Neural cell (in vitro differentiated cells): ENCODE measurements around the gene TARBP2. TPM values are rescaled to one million over a fixed set of nuclear protein-coding genes. Genes with fewer than 3 reads are reported as not detected.

ENCODE experiments used
- H2AFZ ChIP-seq: fragments of 200-600, 300-800 bp; sonication (generic), shearing (Covaris generic); 2 replicates; pipeline ENCODE4 v1.6.0; 2014; ENCODE audit warnings: low read depth, mild to moderate bottlenecking, antibody characterized with exemption, low read length, moderate library complexity
- H3F3A ChIP-seq: fragments of 200-600 bp; shearing (Covaris generic); 2 replicates; pipeline ENCODE4 v1.6.1; 2016; ENCODE audit warnings: mild to moderate bottlenecking, moderate library complexity, mixed read lengths, antibody characterized with exemption, low read length; ENCODE audit not compliant: insufficient read depth, poor library complexity, severe bottlenecking
- H3K27ac ChIP-seq: fragments of 200-600, 300-800 bp; sonication (generic), shearing (Covaris generic); 2 replicates; pipeline ENCODE4 v1.5.1; 2014; ENCODE audit warnings: mild to moderate bottlenecking, low read length, moderate library complexity
- H3K27me3 ChIP-seq: fragments of 300-800, 200-600 bp; sonication (generic), shearing (Covaris generic); 2 replicates; pipeline ENCODE4 v1.6.0; 2014; ENCODE audit warnings: mild to moderate bottlenecking, low read depth, low read length, moderate library complexity; ENCODE audit not compliant: insufficient read depth
- H3K36me3 ChIP-seq: fragments of 300-800, 200-600 bp; sonication (generic), shearing (Covaris generic); 2 replicates; pipeline ENCODE4 v1.5.1; 2014; ENCODE audit warnings: mild to moderate bottlenecking, antibody characterized with exemption, low read length, moderate library complexity; ENCODE audit not compliant: insufficient read depth
- H3K4me2 ChIP-seq: fragments of 300-800, 200-600 bp; sonication (generic), shearing (Covaris generic); 2 replicates; pipeline ENCODE4 v1.6.0; 2014; ENCODE audit warnings: mild to moderate bottlenecking, low read length
- H3K4me3 ChIP-seq: fragments of 300-800, 200-600 bp; sonication (generic), shearing (Covaris generic); 2 replicates; pipeline ENCODE4 v1.5.1; 2014; ENCODE audit warnings: mild to moderate bottlenecking, low read length, moderate library complexity
- H3K79me2 ChIP-seq: fragments of 200-600 bp; shearing (Covaris generic); replicated peaks from 2 replicates; pipeline ENCODE4 v1.6.0; 2014; ENCODE audit warnings: mild to moderate bottlenecking, low read length, moderate library complexity; ENCODE audit not compliant: insufficient read depth
- H3K9ac ChIP-seq: fragments of 300-800, 200-600 bp; sonication (generic), shearing (Covaris generic); 2 replicates; pipeline ENCODE4 v1.6.1; 2016; ENCODE audit warnings: mild to moderate bottlenecking, low read length, mixed read lengths
- H3K9me2 ChIP-seq: fragments of 200-600 bp; shearing (Covaris generic); 2 replicates; pipeline ENCODE4 v1.6.1; 2016; ENCODE audit warnings: mild to moderate bottlenecking, low read length, mixed read lengths; ENCODE audit not compliant: insufficient read depth
- H3K9me3 ChIP-seq: fragments of 200-600, 300-800 bp; sonication (generic), shearing (Covaris generic); 2 replicates; pipeline ENCODE4 v1.6.1; 2016; ENCODE audit warnings: mild to moderate bottlenecking, mixed run types, low read length, moderate library complexity, mixed read lengths
- H4K20me1 ChIP-seq: fragments of 200-600 bp; shearing (Covaris generic); 2 replicates; pipeline ENCODE4 v1.6.1; 2016; ENCODE audit warnings: mild to moderate bottlenecking, mixed run types; ENCODE audit not compliant: insufficient read depth
- EP300 ChIP-seq: fragments of 450-650 bp; conservative IDR thresholded peaks from 2 replicates; pipeline ENCODE4 v1.6.1; 2014; ENCODE audit warnings: antibody characterized with exemption, mild to moderate bottlenecking, moderate library complexity; ENCODE audit not compliant: poor library complexity, severe bottlenecking
- EZH2 ChIP-seq: fragments of 200-600, 300-800 bp; shearing (Covaris generic), sonication (generic); IDR thresholded peaks from 2 replicates; pipeline ENCODE4 v1.6.1; 2014; ENCODE audit warnings: antibody characterized with exemption, low read length, borderline replicate concordance, mild to moderate bottlenecking; ENCODE audit not compliant: insufficient read depth, poor library complexity, severe bottlenecking
- MXI1 ChIP-seq: fragments of 450-650 bp; conservative IDR thresholded peaks from 2 replicates; pipeline ENCODE4 v1.6.1; 2014; ENCODE audit warnings: antibody characterized with exemption, mild to moderate bottlenecking; ENCODE audit not compliant: poor library complexity, severe bottlenecking
- POLR2AphosphoS5 ChIP-seq: IDR thresholded peaks from 2 replicates; pipeline ENCODE4 v1.6.1; 2012
- RAD21 ChIP-seq: fragments of 450-650 bp; conservative IDR thresholded peaks from 2 replicates; pipeline ENCODE4 v1.6.1; 2014; ENCODE audit warnings: antibody characterized with exemption, mild to moderate bottlenecking, moderate library complexity
- SMC3 ChIP-seq: fragments of 450-650 bp; conservative IDR thresholded peaks from 2 replicates; pipeline ENCODE4 v1.6.1; 2014; ENCODE audit warnings: antibody characterized with exemption, mild to moderate bottlenecking, moderate library complexity; ENCODE audit not compliant: poor library complexity
- TAF1 ChIP-seq: IDR thresholded peaks from 2 replicates; pipeline ENCODE4 v1.6.1; 2012; ENCODE audit warnings: low read depth
- polyA plus RNA-seq: library from polyadenylated mRNA; depleted of rRNA; stranded (reverse); fragments of >200 nt; gene quantifications from 2 replicates; pipeline ENCODE4 v1.2.3, GENCODE V29; 2014
- TF ChIP-seq, protein P1 (sequence below): fragments of 450-650 bp; IDR thresholded peaks from 2 replicates; pipeline ENCODE4 v1.5.1; 2014; ENCODE audit warnings: antibody characterized with exemption, mild to moderate bottlenecking, moderate library complexity; ENCODE audit not compliant: poor library complexity, severe bottlenecking

The TARBP2 gene
- polyA plus RNA-seq, 1 donor from 2014 or later = 135 TPM

DNA sequence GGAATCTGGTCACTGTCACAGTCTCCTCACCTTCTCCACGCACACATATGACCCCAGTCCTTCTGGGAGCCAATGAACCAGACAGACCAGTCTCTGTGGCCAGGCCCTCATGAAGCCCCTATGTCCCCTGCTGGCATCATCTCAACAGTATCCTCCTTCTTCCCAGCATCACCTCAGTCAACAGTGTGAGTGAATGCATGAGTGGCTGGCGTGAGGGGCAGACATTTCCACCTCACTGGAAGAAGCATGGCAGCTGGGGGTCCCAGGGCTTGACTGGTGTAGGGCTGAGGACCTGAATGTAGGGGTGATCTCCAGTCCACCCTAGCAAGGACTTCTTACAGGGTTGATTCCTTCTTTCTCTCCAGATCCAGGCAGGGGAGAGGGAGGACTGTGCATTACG is 3.6 kb upstream of the TARBP2 start:
- Histone ChIP-seq H3K9me3 (no peaks in the 10 kb centered on the region), H3K36me3 (peaks cover 3% of the 10 kb centered on the region), H3F3A (peaks cover 13% of the 10 kb centered on the region), H3K4me2 (peak overlapping the region; percentile 72), H3K27ac (no peak overlapping the region), H3K27me3 (no peaks in the 10 kb centered on the region), H3K79me2 (peaks cover 55% of the 10 kb centered on the region), H2AFZ (no peak overlapping the region), H4K20me1 (no peaks in the 10 kb centered on the region), H3K9ac (no peak overlapping the region), H3K4me3 (peak overlapping the region; percentile 71), H3K9me2 (no peaks in the 10 kb centered on the region)
- TF ChIP-seq POLR2AphosphoS5 (no peak), EZH2 (no peak), SMC3 (no peak), EP300 (no peak)
- TF ChIP-seq, protein P1, sequence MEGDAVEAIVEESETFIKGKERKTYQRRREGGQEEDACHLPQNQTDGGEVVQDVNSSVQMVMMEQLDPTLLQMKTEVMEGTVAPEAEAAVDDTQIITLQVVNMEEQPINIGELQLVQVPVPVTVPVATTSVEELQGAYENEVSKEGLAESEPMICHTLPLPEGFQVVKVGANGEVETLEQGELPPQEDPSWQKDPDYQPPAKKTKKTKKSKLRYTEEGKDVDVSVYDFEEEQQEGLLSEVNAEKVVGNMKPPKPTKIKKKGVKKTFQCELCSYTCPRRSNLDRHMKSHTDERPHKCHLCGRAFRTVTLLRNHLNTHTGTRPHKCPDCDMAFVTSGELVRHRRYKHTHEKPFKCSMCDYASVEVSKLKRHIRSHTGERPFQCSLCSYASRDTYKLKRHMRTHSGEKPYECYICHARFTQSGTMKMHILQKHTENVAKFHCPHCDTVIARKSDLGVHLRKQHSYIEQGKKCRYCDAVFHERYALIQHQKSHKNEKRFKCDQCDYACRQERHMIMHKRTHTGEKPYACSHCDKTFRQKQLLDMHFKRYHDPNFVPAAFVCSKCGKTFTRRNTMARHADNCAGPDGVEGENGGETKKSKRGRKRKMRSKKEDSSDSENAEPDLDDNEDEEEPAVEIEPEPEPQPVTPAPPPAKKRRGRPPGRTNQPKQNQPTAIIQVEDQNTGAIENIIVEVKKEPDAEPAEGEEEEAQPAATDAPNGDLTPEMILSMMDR = no peak

GRCh38 chr12:53498235-53498630 is 2.9 kb upstream of the TARBP2 start:
- Histone ChIP-seq H3K36me3 (peaks cover 3% of the 10 kb centered on the region), H3K79me2 (peaks cover 57% of the 10 kb centered on the region), H3K27me3 (no peaks in the 10 kb centered on the region), H2AFZ (no peak overlapping the region), H3F3A (peaks cover 13% of the 10 kb centered on the region), H3K9ac (peak overlapping the region; percentile 99), H3K9me2 (no peaks in the 10 kb centered on the region), H4K20me1 (no peaks in the 10 kb centered on the region), H3K9me3 (no peaks in the 10 kb centered on the region), H3K4me2 (peak overlapping the region; percentile 72), H3K27ac (peak overlapping the region; percentile 99), H3K4me3 (peak overlapping the region; percentile 71)
- TF ChIP-seq POLR2AphosphoS5 (no peak), RAD21 (no peak), MXI1 (no peak), TAF1 (no peak), EZH2 (no peak), EP300 (no peak)
- TF ChIP-seq, protein P1 = no peak
